DND-41 (cell line): Measurements from ENCODE around the gene GNB1L.

Source experiments
- ATAC-seq: fragments of 200-7000 bp; cut with Tn5 transposase; 3 replicates; pipeline ENCODE4 v1.9.1; 2021; ENCODE audit warnings: low read depth; ENCODE audit not compliant: insufficient read depth
- DNase-seq: peaks from one replicate; pipeline ENCODE4 v3.0.0-alpha.2; 2020
- H2AFZ ChIP-seq: 2 replicates; pipeline ENCODE4 v1.6.0; 2012; ENCODE audit warnings: low read depth, low read length
- H3K27ac ChIP-seq: 2 replicates; pipeline ENCODE4 v1.5.1; 2012; ENCODE audit warnings: low read length, inconsistent platforms
- H3K27me3 ChIP-seq: fragments of 200-600 bp; sonication (generic); 2 replicates; pipeline ENCODE4 v1.6.0; 2012; ENCODE audit warnings: low read length, mild to moderate bottlenecking, inconsistent platforms; ENCODE audit not compliant: insufficient read depth, poor library complexity
- H3K36me3 ChIP-seq: 2 replicates; pipeline ENCODE4 v1.5.1; 2012; ENCODE audit warnings: low read length, inconsistent platforms; ENCODE audit not compliant: insufficient read depth
- H3K4me1 ChIP-seq: 2 replicates; pipeline ENCODE4 v1.5.1; 2012; ENCODE audit warnings: mild to moderate bottlenecking, low read length; ENCODE audit not compliant: insufficient read depth
- H3K4me2 ChIP-seq: 2 replicates; pipeline ENCODE4 v1.6.0; 2012; ENCODE audit warnings: mild to moderate bottlenecking, moderate library complexity, low read length, inconsistent platforms; ENCODE audit not compliant: insufficient read depth
- H3K4me3 ChIP-seq, 2 experiments: fragments of 200-600 bp in 1 of 2; shearing (Covaris generic) in 1 of 2; 2 replicates each; pipeline ENCODE4 v1.5.1; 2012 to 2016; ENCODE audit warnings: inconsistent platforms in 2 of 2, low read length in 2 of 2, mild to moderate bottlenecking in 2 of 2, low read depth in 1 of 2, moderate library complexity in 1 of 2
- H3K79me2 ChIP-seq: 2 replicates; pipeline ENCODE4 v1.6.0; 2012; ENCODE audit warnings: low read length, inconsistent platforms; ENCODE audit not compliant: insufficient read depth
- H3K9ac ChIP-seq: 2 replicates; pipeline ENCODE4 v1.6.0; 2012; ENCODE audit warnings: low read depth, mild to moderate bottlenecking, inconsistent platforms, low read length, moderate library complexity
- H3K9me3 ChIP-seq: 2 replicates; pipeline ENCODE4 v1.5.1; 2012; ENCODE audit warnings: low read length, moderate library complexity, mild to moderate bottlenecking, inconsistent platforms; ENCODE audit not compliant: insufficient read depth, severe bottlenecking
- H4K20me1 ChIP-seq: 2 replicates; pipeline ENCODE4 v1.6.0; 2012; ENCODE audit warnings: low read length; ENCODE audit not compliant: insufficient read depth
- CTCF ChIP-seq: IDR thresholded peaks from 2 replicates; pipeline ENCODE4 v1.5.1; 2012; ENCODE audit warnings: borderline replicate concordance, low read length, moderate library complexity, mild to moderate bottlenecking; ENCODE audit not compliant: poor library complexity, severe bottlenecking; ENCODE audit errors: extremely low read depth
- EZH2 ChIP-seq: IDR thresholded peaks from 3 replicates; pipeline ENCODE4 v1.6.1; 2012; ENCODE audit warnings: borderline replicate concordance, low read depth, mild to moderate bottlenecking, moderate library complexity, low read length, inconsistent platforms; ENCODE audit not compliant: severe bottlenecking

GNB1L gene

GRCh38 chr22:19738664-19739447 is 115.8 kb downstream of the GNB1L start:
- TF ChIP-seq CTCF: no peak
- TF ChIP-seq EZH2: no peak
- Histone ChIP-seq H3K27me3 (no peaks in the 10 kb centered on the region), H3K36me3 (no peaks in the 10 kb centered on the region), H2AFZ (no peak overlapping the region), H4K20me1 (no peaks in the 10 kb centered on the region), H3K4me3 (no peak overlapping the region), H3K27ac (no peak overlapping the region), H3K9me3 (no peaks in the 10 kb centered on the region), H3K79me2 (no peaks in the 10 kb centered on the region), H3K9ac (no peak overlapping the region), H3K4me2 (no peak overlapping the region), H3K4me1 (no peaks in the 10 kb centered on the region)
- DNase-seq (no peak), ATAC-seq (no peak)

GRCh38 chr22:19737846-19738663 is 116.6 kb downstream of the GNB1L start:
- H3K4me1 ChIP-seq: no peaks in the 10 kb centered on the region
- no peak overlapping the region for H3K27ac ChIP-seq
- H3K36me3 ChIP-seq: no peaks in the 10 kb centered on the region
- DNase-seq (no peak), ATAC-seq (no peak)
- H3K27me3 ChIP-seq: no peaks in the 10 kb centered on the region
- no peak overlapping the region for H3K4me3 ChIP-seq
- H3K9me3 ChIP-seq: no peaks in the 10 kb centered on the region
- H2AFZ ChIP-seq: no peak overlapping the region
- no peaks in the 10 kb centered on the region for H4K20me1 ChIP-seq
- no peaks in the 10 kb centered on the region for H3K79me2 ChIP-seq
- H3K9ac ChIP-seq: no peak overlapping the region
- TF ChIP-seq CTCF (no peak), EZH2 (no peak)
- no peak overlapping the region for H3K4me2 ChIP-seq

GRCh38 chr22:19735665-19736510 is 118.8 kb downstream of the GNB1L start:
- Histone ChIP-seq H3K36me3 (no peaks in the 10 kb centered on the region), H2AFZ (no peak overlapping the region), H3K9me3 (no peaks in the 10 kb centered on the region), H4K20me1 (no peaks in the 10 kb centered on the region), H3K27me3 (no peaks in the 10 kb centered on the region), H3K9ac (no peak overlapping the region), H3K4me3 (no peak overlapping the region), H3K4me1 (peaks cover 5% of the 10 kb centered on the region), H3K79me2 (no peaks in the 10 kb centered on the region), H3K4me2 (no peak overlapping the region), H3K27ac (no peak overlapping the region)
- no peak for TF ChIP-seq CTCF
- TF ChIP-seq EZH2: no peak
- DNase-seq (no peak), ATAC-seq (no peak)
